OCI-LY1 (cell line): ENCODE results near the gene RPL39.

ENCODE experiments used
- H2AFZ ChIP-seq: fragments of 200-600 bp; sonication (generic), shearing (Covaris generic); 2 replicates; pipeline ENCODE4 v1.6.0; 2014; ENCODE audit warnings: antibody characterized with exemption, mild to moderate bottlenecking, low read length
- H3F3A ChIP-seq: fragments of 200-600 bp; sonication (generic), shearing (Covaris generic); 2 replicates; pipeline ENCODE4 v1.6.0; 2014; ENCODE audit warnings: mild to moderate bottlenecking, antibody characterized with exemption, low read length, moderate library complexity; ENCODE audit not compliant: insufficient read depth
- H3K27ac ChIP-seq: fragments of 200-600 bp; sonication (generic); 2 replicates; pipeline ENCODE4 v1.5.1; 2014; ENCODE audit warnings: low read length, mixed run types, mild to moderate bottlenecking, low read depth; ENCODE audit not compliant: poor library complexity, severe bottlenecking
- H3K27me3 ChIP-seq: fragments of 200-600 bp; sonication (generic); 2 replicates; pipeline ENCODE4 v1.6.0; 2014; ENCODE audit warnings: antibody characterized with exemption, mild to moderate bottlenecking, low read length, moderate library complexity; ENCODE audit not compliant: insufficient read depth
- H3K36me3 ChIP-seq: fragments of 200-600 bp; sonication (generic); 2 replicates; pipeline ENCODE4 v1.6.1; 2014; ENCODE audit warnings: mild to moderate bottlenecking, antibody characterized with exemption, low read length, moderate library complexity, mixed read lengths; ENCODE audit not compliant: insufficient read depth
- H3K4me1 ChIP-seq: fragments of 200-600 bp; sonication (generic); 2 replicates; pipeline ENCODE4 v1.5.1; 2014; ENCODE audit warnings: mild to moderate bottlenecking, low read length, moderate library complexity; ENCODE audit not compliant: insufficient read depth, severe bottlenecking
- H3K4me2 ChIP-seq: fragments of 200-600 bp; sonication (generic), shearing (Covaris generic); 2 replicates; pipeline ENCODE4 v1.6.1; 2014; ENCODE audit warnings: low read length
- H3K4me3 ChIP-seq: fragments of 200-600 bp; sonication (generic); 2 replicates; pipeline ENCODE4 v1.5.1; 2014; ENCODE audit warnings: low read length, low read depth, mild to moderate bottlenecking, mixed read lengths; ENCODE audit not compliant: poor library complexity, severe bottlenecking
- H3K79me2 ChIP-seq: fragments of 200-600 bp; shearing (Covaris generic); 2 replicates; pipeline ENCODE4 v1.6.1; 2016; ENCODE audit warnings: mixed run types, low read length, mixed read lengths; ENCODE audit not compliant: insufficient read depth
- H3K9ac ChIP-seq: fragments of 200-600 bp; sonication (generic), shearing (Covaris generic); 2 replicates; pipeline ENCODE4 v1.6.1; 2014; ENCODE audit warnings: mild to moderate bottlenecking, low read length, mixed read lengths
- H3K9me2 ChIP-seq: fragments of 200-600 bp; sonication (generic), shearing (Covaris generic); 2 replicates; pipeline ENCODE4 v1.6.1; 2014; ENCODE audit warnings: low read depth, mild to moderate bottlenecking, low read length, mixed read lengths
- H3K9me3 ChIP-seq: fragments of 200-600 bp; shearing (Covaris generic); 2 replicates; pipeline ENCODE4 v1.6.1; 2014; ENCODE audit warnings: low read length, mixed read lengths
- H4K20me1 ChIP-seq: fragments of 200-600 bp; sonication (generic), shearing (Covaris generic); 2 replicates; pipeline ENCODE4 v1.6.0; 2016; ENCODE audit warnings: mild to moderate bottlenecking, low read length; ENCODE audit not compliant: insufficient read depth
- EZH2 ChIP-seq: fragments of 200-600 bp; sonication (generic), shearing (Covaris generic); IDR thresholded peaks from 2 replicates; pipeline ENCODE4 v1.8.0; 2017; ENCODE audit warnings: borderline replicate concordance, mixed run types, mild to moderate bottlenecking, antibody characterized with exemption, low read length, moderate library complexity, mixed read lengths
- TF ChIP-seq, protein P1 (sequence below): fragments of 200-600 bp; sonication (generic), shearing (Covaris generic); IDR thresholded peaks from 2 replicates; pipeline ENCODE4 v1.5.1; 2017; ENCODE audit warnings: mild to moderate bottlenecking, antibody characterized with exemption, low read length, moderate library complexity, mixed read lengths

The RPL39 gene

DNA sequence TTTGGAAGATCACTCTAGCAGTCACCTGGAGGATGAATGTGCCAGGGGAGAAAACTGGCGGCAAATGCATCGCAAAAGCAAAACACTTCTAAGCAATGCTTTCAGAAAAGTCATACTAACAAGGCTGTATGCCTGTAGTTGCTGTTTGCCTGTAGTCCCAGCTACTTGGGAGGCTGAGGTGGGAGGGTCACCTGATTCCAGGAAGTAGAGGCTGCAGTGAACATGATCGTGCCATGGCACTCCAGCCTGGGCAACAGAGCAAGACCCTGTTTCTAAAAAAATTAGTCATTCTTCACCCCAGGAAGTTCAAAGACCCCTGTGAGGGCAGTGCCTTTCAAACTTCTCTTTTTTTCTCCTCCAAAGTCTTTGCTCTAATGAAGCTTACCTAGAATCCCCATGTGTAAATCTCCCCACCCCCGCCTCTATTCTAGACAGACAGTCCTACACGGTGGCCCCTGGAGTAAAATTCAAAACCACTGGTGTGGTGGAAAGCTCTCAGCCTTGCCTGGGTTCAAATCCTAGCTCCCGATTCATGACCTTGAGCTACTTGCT lies 27.5 kb downstream of the RPL39 start:
- no peak overlapping the region for H3K4me3 ChIP-seq
- H4K20me1 ChIP-seq: no peaks in the 10 kb centered on the region
- H3K9me3 ChIP-seq: no peaks in the 10 kb centered on the region
- no peak overlapping the region for H2AFZ ChIP-seq
- no peaks in the 10 kb centered on the region for H3K79me2 ChIP-seq
- H3K9me2 ChIP-seq: no peaks in the 10 kb centered on the region
- no peaks in the 10 kb centered on the region for H3F3A ChIP-seq
- peak overlapping the region; percentile 61 for H3K27ac ChIP-seq
- H3K9ac ChIP-seq: no peak overlapping the region
- H3K4me1 ChIP-seq: peaks cover 41% of the 10 kb centered on the region
- TF ChIP-seq, protein P1, sequence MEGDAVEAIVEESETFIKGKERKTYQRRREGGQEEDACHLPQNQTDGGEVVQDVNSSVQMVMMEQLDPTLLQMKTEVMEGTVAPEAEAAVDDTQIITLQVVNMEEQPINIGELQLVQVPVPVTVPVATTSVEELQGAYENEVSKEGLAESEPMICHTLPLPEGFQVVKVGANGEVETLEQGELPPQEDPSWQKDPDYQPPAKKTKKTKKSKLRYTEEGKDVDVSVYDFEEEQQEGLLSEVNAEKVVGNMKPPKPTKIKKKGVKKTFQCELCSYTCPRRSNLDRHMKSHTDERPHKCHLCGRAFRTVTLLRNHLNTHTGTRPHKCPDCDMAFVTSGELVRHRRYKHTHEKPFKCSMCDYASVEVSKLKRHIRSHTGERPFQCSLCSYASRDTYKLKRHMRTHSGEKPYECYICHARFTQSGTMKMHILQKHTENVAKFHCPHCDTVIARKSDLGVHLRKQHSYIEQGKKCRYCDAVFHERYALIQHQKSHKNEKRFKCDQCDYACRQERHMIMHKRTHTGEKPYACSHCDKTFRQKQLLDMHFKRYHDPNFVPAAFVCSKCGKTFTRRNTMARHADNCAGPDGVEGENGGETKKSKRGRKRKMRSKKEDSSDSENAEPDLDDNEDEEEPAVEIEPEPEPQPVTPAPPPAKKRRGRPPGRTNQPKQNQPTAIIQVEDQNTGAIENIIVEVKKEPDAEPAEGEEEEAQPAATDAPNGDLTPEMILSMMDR: no peak
- no peak for TF ChIP-seq EZH2
- H3K36me3 ChIP-seq: no peaks in the 10 kb centered on the region
- no peaks in the 10 kb centered on the region for H3K27me3 ChIP-seq
- peak overlapping the region; percentile 18; the same call in 1 of the 2 replicates for H3K4me2 ChIP-seq

DNA sequence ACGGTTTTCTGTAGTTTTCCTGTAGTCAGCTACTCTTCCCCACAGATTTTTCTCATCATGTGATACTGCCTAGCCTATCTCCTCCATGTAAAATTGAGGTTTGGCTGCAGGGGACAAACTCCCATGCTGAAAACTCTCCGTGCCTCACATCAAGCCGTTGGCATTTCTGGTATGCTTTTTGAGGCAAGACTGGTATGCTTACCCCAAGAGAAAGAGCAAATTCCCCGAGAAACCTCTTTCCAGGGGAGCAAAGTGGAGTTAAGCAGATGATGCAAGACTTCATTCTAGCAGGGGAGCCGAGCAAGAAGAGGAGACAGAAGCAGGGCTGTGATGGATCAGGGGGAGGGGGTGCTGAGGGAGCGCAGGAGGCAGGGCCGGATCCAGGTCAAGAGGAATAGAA lies 28.2 kb downstream of the RPL39 start:
- H3K36me3 ChIP-seq: no peaks in the 10 kb centered on the region
- H3F3A ChIP-seq: no peaks in the 10 kb centered on the region
- H2AFZ ChIP-seq: no peak overlapping the region
- no peak overlapping the region for H3K9ac ChIP-seq
- no peak for TF ChIP-seq EZH2
- TF ChIP-seq, protein P1: no peak
- peak overlapping the region; percentile 61 for H3K27ac ChIP-seq
- H3K27me3 ChIP-seq: no peaks in the 10 kb centered on the region
- no peak overlapping the region for H3K4me3 ChIP-seq
- no peaks in the 10 kb centered on the region for H3K79me2 ChIP-seq
- H3K9me3 ChIP-seq: no peaks in the 10 kb centered on the region
- peaks cover 47% of the 10 kb centered on the region for H3K4me1 ChIP-seq
- no peaks in the 10 kb centered on the region for H4K20me1 ChIP-seq
- no peak overlapping the region for H3K4me2 ChIP-seq
- no peaks in the 10 kb centered on the region for H3K9me2 ChIP-seq

DNA sequence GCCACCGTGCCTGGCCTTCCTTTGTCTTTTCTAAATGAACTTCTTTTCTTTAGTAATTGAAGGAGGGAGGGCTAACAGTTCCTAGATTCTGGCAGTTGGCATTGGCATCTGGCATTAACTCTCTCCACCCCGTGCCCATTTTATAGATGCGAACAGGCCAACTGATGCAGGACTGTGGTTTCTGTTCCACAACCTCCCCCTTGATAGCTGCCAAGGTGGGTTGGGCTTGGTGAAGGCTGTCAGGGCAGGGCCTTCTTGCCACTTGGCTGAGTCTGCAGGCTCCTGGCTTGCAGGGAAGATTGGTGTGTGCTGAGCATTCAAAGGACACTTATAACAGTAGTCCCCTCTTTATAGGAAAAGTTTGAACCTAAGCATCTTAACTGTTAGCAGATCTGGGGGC lies 28.7 kb downstream of the RPL39 start:
- peak overlapping the region; percentile 61 for H3K27ac ChIP-seq

More for the DNA sequence above, 28.7 kb downstream of the RPL39 start:
- Histone ChIP-seq H3K4me1 (peaks cover 52% of the 10 kb centered on the region), H4K20me1 (no peaks in the 10 kb centered on the region), H3K79me2 (no peaks in the 10 kb centered on the region), H3K9ac (no peak overlapping the region), H3K4me3 (no peak overlapping the region), H3K9me2 (no peaks in the 10 kb centered on the region), H3F3A (no peaks in the 10 kb centered on the region), H3K27me3 (no peaks in the 10 kb centered on the region), H3K9me3 (no peaks in the 10 kb centered on the region), H3K36me3 (no peaks in the 10 kb centered on the region), H2AFZ (no peak overlapping the region), H3K4me2 (no peak overlapping the region)
- TF ChIP-seq EZH2: no peak
- TF ChIP-seq, protein P1: no peak
